HepG2 (cell line): ENCODE data around the gene NISCH. TPM values are rescaled to one million over a fixed set of nuclear protein-coding genes. Genes with fewer than 3 reads are reported as not detected.
A peak's percentile ranks its signal among the peaks of the same experiment; 100 is the strongest.

ENCODE experiments used
- ATF7-NPFF ChIP-seq: sonication (generic); formaldehyde crosslinking; IDR thresholded peaks from 2 replicates; pipeline ENCODE4 v1.8.1; 2023; ENCODE audit warnings: mild to moderate bottlenecking, low read depth, missing genetic modification reagents, moderate library complexity
- FOXO1 ChIP-seq: sonication (generic); formaldehyde crosslinking; IDR thresholded peaks from 2 replicates; pipeline ENCODE4 v1.4.0; 2020; ENCODE audit warnings: missing genetic modification reagents
- HNRNPLL ChIP-seq: fragments of 200-400 bp; formaldehyde crosslinking; IDR thresholded peaks from 2 replicates; pipeline ENCODE4 v1.6.1; 2017; ENCODE audit warnings: mild to moderate bottlenecking, low read depth, low read length; ENCODE audit not compliant: poor library complexity, severe bottlenecking
- NFE2 ChIP-seq: sonication (generic); formaldehyde crosslinking; IDR thresholded peaks from 2 replicates; pipeline ENCODE4 v1.4.0; 2020; ENCODE audit warnings: missing genetic modification reagents
- NONO ChIP-seq, 2 experiments: fragments of 450-650 bp in 1 of 2; sonication (generic) in 1 of 2; formaldehyde crosslinking in 1 of 2; IDR thresholded peaks in 1 of 2; conservative IDR thresholded peaks in 1 of 2; 2 replicates each; pipeline versions ENCODE4 v1.6.1 to v1.8.0; 2017 to 2022; ENCODE audit warnings: mild to moderate bottlenecking in 1 of 2, missing genetic modification reagents in 1 of 2, moderate library complexity in 1 of 2
- NRL ChIP-seq: sonication (generic); formaldehyde crosslinking; IDR thresholded peaks from 2 replicates; pipeline ENCODE4 v1.5.0; 2020; ENCODE audit warnings: missing genetic modification reagents, mild to moderate bottlenecking, moderate library complexity, borderline replicate concordance
- SMAD1 ChIP-seq: sonication (generic); formaldehyde crosslinking; IDR thresholded peaks from 2 replicates; pipeline ENCODE4 v1.4.0; 2020; ENCODE audit warnings: missing genetic modification reagents, low read depth, mild to moderate bottlenecking, borderline replicate concordance
- TAF15 ChIP-seq: fragments of 200-400 bp; formaldehyde crosslinking; IDR thresholded peaks from one replicate; pipeline ENCODE4 v1.6.1; 2018; ENCODE audit warnings: mild to moderate bottlenecking, low read depth, low read length; ENCODE audit not compliant: poor library complexity, severe bottlenecking
- THAP11 ChIP-seq: IDR thresholded peaks from 2 replicates; pipeline ENCODE4 v1.6.1; 2016; ENCODE audit warnings: missing biosample characterization, missing genetic modification reagents
- ZC3H4 ChIP-seq: sonication (generic); formaldehyde crosslinking; IDR thresholded peaks from 2 replicates; pipeline ENCODE4 v1.4.0; 2020; ENCODE audit warnings: missing genetic modification reagents, borderline replicate concordance
- ZKSCAN8 ChIP-seq: IDR thresholded peaks from 2 replicates; pipeline ENCODE4 v1.6.1; 2016; ENCODE audit warnings: borderline replicate concordance, missing genetic modification reagents, missing compliant biosample characterization
- ZNF205 ChIP-seq: IDR thresholded peaks from 2 replicates; pipeline ENCODE4 v1.6.1; 2018; ENCODE audit warnings: missing biosample characterization, missing genetic modification reagents
- ZNF382 ChIP-seq: sonication (generic); formaldehyde crosslinking; IDR thresholded peaks from 2 replicates; pipeline ENCODE4 v1.5.0; 2020; ENCODE audit warnings: missing genetic modification reagents, mild to moderate bottlenecking, borderline replicate concordance
- ZNF660 ChIP-seq: sonication (generic); formaldehyde crosslinking; IDR thresholded peaks from 2 replicates; pipeline ENCODE4 v1.5.1; 2020; ENCODE audit warnings: mild to moderate bottlenecking, low read depth, missing genetic modification reagents, borderline replicate concordance
- polyA plus RNA-seq, 8 experiments: library from polyadenylated mRNA; depleted of rRNA in 3 of 8; stranded (reverse) in 7 of 8; unstranded in 1 of 8; fragments of >200 nt; fragmentation: Illumina TruSeq in 4 of 8; extraction: Trizol in 4 of 8; gene quantifications; 2 replicates each; pipeline versions ENCODE4 v1.2.1 to v1.2.3, GENCODE V29; 2011 to 2016; ENCODE audit warnings: low read depth in 4 of 8, missing spikeins in 1 of 8, mixed read lengths in 1 of 8; ENCODE audit not compliant: insufficient read depth in 1 of 8
- total RNA-seq, 5 experiments: library from RNA; depleted of rRNA; stranded (reverse); fragments of >200 nt; fragmentation: Illumina TruSeq; extraction: Trizol; gene quantifications; 2 replicates each; pipeline ENCODE4 v1.2.3, GENCODE V29; 2016; ENCODE audit warnings: low read depth in 1 of 5
- TF ChIP-seq, protein P1 (sequence below): sonication (generic); formaldehyde crosslinking; IDR thresholded peaks from 2 replicates; pipeline ENCODE4 v1.4.0; 2020; ENCODE audit warnings: missing genetic modification reagents
- TF ChIP-seq, protein P2 (sequence below): sonication (generic); formaldehyde crosslinking; IDR thresholded peaks from 2 replicates; pipeline ENCODE4 v1.5.1; 2020; ENCODE audit warnings: mild to moderate bottlenecking, missing genetic modification reagents, borderline replicate concordance
- TF ChIP-seq, protein P3 (sequence below): sonication (generic); formaldehyde crosslinking; IDR thresholded peaks from 2 replicates; pipeline ENCODE4 v1.4.0; 2020; ENCODE audit warnings: mild to moderate bottlenecking, low read depth, missing genetic modification reagents
- TF ChIP-seq, protein P4 (sequence below): sonication (generic); formaldehyde crosslinking; IDR thresholded peaks from 2 replicates; pipeline ENCODE4 v1.8.0; 2022; ENCODE audit warnings: missing genetic modification reagents, mild to moderate bottlenecking, inconsistent platforms, borderline replicate concordance

NISCH gene
- total and polyA plus RNA-seq, 2 of the 13 experiments (the other 11 are each of a cell fraction or from before 2014, with no cell fraction given): 27.0 to 47.6 TPM

DNA sequence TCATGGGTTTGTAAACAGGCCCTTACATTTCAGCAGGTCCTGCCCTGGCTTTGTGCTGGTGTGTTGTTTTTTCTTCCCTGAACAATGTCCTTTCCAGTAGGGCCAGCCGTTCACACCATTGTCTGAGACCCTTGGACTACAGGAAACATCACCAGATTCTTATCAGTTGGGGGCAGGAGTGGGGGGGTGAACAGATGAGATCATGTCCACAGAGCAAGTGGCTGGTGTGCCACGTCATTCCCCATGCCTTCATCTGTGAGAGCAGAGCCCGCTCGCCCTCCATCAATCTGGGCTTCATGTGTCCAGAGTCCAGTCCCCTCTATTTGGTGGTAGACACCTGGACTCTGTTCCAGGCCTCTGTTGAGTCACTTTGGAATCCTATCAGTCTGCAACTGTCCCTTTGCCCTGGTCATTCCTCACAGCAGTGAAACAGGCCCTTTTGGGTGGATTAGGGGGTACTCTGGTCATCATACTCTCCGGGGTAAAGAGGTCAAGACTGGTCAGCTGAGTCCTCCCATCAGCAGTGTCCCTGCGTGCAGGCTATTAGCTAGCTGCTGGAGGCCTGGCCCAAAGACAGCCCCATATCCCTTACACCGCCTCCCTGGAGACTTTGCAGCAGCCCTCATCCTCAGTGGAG lies 25.5 kb upstream of the NISCH start (continued):
- TF ChIP-seq, protein P1, sequence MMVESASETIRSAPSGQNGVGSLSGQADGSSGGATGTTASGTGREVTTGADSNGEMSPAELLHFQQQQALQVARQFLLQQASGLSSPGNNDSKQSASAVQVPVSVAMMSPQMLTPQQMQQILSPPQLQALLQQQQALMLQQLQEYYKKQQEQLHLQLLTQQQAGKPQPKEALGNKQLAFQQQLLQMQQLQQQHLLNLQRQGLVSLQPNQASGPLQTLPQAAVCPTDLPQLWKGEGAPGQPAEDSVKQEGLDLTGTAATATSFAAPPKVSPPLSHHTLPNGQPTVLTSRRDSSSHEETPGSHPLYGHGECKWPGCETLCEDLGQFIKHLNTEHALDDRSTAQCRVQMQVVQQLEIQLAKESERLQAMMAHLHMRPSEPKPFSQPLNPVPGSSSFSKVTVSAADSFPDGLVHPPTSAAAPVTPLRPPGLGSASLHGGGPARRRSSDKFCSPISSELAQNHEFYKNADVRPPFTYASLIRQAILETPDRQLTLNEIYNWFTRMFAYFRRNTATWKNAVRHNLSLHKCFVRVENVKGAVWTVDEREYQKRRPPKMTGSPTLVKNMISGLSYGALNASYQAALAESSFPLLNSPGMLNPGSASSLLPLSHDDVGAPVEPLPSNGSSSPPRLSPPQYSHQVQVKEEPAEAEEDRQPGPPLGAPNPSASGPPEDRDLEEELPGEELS (CRISPR knock-in tag): peak; percentile 92
- no peak for TF ChIP-seq ZC3H4
- TF ChIP-seq, protein P2, sequence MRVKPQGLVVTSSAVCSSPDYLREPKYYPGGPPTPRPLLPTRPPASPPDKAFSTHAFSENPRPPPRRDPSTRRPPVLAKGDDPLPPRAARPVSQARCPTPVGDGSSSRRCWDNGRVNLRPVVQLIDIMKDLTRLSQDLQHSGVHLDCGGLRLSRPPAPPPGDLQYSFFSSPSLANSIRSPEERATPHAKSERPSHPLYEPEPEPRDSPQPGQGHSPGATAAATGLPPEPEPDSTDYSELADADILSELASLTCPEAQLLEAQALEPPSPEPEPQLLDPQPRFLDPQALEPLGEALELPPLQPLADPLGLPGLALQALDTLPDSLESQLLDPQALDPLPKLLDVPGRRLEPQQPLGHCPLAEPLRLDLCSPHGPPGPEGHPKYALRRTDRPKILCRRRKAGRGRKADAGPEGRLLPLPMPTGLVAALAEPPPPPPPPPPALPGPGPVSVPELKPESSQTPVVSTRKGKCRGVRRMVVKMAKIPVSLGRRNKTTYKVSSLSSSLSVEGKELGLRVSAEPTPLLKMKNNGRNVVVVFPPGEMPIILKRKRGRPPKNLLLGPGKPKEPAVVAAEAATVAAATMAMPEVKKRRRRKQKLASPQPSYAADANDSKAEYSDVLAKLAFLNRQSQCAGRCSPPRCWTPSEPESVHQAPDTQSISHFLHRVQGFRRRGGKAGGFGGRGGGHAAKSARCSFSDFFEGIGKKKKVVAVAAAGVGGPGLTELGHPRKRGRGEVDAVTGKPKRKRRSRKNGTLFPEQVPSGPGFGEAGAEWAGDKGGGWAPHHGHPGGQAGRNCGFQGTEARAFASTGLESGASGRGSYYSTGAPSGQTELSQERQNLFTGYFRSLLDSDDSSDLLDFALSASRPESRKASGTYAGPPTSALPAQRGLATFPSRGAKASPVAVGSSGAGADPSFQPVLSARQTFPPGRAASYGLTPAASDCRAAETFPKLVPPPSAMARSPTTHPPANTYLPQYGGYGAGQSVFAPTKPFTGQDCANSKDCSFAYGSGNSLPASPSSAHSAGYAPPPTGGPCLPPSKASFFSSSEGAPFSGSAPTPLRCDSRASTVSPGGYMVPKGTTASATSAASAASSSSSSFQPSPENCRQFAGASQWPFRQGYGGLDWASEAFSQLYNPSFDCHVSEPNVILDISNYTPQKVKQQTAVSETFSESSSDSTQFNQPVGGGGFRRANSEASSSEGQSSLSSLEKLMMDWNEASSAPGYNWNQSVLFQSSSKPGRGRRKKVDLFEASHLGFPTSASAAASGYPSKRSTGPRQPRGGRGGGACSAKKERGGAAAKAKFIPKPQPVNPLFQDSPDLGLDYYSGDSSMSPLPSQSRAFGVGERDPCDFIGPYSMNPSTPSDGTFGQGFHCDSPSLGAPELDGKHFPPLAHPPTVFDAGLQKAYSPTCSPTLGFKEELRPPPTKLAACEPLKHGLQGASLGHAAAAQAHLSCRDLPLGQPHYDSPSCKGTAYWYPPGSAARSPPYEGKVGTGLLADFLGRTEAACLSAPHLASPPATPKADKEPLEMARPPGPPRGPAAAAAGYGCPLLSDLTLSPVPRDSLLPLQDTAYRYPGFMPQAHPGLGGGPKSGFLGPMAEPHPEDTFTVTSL (CRISPR knock-in tag): peak; percentile 80
- TF ChIP-seq, protein P3, sequence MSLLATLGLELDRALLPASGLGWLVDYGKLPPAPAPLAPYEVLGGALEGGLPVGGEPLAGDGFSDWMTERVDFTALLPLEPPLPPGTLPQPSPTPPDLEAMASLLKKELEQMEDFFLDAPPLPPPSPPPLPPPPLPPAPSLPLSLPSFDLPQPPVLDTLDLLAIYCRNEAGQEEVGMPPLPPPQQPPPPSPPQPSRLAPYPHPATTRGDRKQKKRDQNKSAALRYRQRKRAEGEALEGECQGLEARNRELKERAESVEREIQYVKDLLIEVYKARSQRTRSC: no peak
- TF ChIP-seq NFE2 (CRISPR knock-in tag): no peak
- TF ChIP-seq ATF7-NPFF (CRISPR knock-in tag): no peak
- TF ChIP-seq ZNF205 (CRISPR knock-in tag): no peak
- TF ChIP-seq HNRNPLL: no peak
- no peak for TF ChIP-seq TAF15
- TF ChIP-seq ZNF382 (CRISPR knock-in tag): no peak
- TF ChIP-seq NRL (CRISPR knock-in tag): no peak
- TF ChIP-seq THAP11 (CRISPR knock-in tag): peak; percentile 52; the same call in 1 of the 2 replicates
- TF ChIP-seq SMAD1 (CRISPR knock-in tag): no peak
- TF ChIP-seq, protein P4, sequence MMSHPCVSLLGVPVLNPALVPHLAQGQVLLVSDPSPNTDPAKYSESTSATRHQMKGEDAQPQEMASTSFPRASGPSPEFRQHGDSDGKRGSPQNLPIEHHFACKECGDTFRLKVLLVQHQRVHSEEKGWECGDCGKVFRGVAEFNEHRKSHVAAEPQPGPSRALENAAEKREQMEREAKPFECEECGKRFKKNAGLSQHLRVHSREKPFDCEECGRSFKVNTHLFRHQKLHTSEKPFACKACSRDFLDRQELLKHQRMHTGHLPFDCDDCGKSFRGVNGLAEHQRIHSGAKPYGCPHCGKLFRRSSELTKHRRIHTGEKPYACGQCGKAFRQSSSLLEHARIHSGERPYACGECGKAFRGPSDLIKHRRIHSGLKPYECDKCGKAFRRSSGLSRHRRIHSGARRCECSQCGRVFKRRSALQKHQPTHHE (CRISPR knock-in tag): no peak
- peak; percentile 60; the same call in 1 of the 2 replicates for TF ChIP-seq ZKSCAN8 (CRISPR knock-in tag)
- no peak for TF ChIP-seq NONO (IDR thresholded peaks at IDR 0.05)
- TF ChIP-seq NONO (CRISPR knock-in tag; conservative IDR thresholded peaks at IDR 0.05): peak; percentile 72; the same call in 1 of the 2 replicates
- no peak for TF ChIP-seq ZNF660 (CRISPR knock-in tag)
- TF ChIP-seq FOXO1 (CRISPR knock-in tag): 0 out of 2 replicates have a peak, but pooled peaks have one; percentile 65
